OCI-M1 (cell line): ENCODE measurements around the gene ATF3.
A peak's percentile ranks its signal among the peaks of the same experiment; 100 is the strongest.

Experiments used
- DNase-seq: peaks from one replicate; lab custom pipeline; 2025; lab: John Stamatoyannopoulos, UW

The ATF3 gene

DNA sequence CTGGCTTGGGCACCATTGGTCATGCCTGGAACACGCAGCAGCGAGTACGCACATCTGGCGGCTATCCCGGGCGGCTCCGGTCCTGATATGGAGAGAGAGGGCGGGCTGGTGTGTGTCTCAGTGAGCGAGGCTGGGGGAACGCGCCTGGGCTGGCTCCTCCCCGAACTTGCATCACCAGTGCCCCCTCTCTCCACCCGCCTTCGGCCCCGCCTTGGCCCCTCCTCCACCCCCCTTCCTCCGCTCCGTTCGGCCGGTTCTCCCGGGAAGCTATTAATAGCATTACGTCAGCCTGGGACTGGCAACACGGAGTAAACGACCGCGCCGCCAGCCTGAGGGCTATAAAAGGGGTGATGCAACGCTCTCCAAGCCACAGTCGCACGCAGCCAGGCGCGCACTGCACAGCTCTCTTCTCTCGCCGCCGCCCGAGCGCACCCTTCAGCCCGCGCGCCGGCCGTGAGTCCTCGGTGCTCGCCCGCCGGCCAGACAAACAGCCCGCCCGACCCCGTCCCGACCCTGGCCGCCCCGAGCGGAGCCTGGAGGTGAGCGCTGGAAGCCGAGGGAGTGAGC is at the start of gene ATF3:
Gene ATF3 (plus strand): TSS at position 370 of the 567 bp plus-strand sequence. CDS start 6,261 bp downstream, outside the sequence.
- DNase-seq: peak; percentile 99

DNA sequence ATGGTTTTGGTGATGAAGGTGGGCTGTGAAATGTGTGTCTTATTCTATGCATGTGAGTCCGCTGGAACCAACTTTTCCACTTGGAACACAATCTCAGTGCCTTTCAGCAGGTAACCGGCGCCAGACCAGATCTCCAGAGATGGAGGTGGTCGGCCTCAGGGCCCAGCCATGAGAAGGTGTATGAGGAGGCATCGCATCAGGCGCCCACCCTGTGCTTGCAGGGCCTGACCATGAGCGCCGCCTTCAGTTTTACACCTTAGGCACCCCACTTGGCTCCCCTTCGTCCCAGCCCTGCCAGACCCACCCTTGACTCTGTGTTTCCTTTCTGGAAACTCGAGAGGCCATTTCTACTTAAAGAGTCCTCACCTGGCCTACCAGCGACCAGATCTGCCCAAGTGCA is 48.6 kb upstream of the ATF3 start:
- no peak for DNase-seq

- DNase-seq: no peak
These were observed 47.6 kb upstream of the ATF3 start for GRCh38 chr1:212560933-212561460.

DNA sequence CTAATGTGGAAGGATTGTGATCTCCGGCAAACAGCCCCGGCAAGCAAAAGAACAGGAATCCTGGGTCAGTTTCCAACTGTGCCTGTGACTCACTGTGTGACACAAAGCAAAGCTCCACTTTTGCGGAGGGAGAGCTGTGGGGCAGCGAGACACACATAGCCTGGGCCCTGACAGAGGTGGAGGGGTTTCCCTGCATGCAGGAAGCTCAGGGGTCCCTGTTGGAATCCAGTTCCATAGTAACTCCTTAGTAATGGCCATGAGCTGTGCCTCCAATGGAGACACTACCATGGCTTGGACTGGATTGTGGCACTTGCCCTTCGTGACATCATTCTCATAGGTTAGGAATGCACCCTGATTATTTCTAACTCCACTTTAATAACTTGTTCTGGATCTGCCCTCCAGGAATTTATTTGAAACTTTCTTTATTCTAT is 47.0 kb upstream of the ATF3 start:
- no peak for DNase-seq

DNA sequence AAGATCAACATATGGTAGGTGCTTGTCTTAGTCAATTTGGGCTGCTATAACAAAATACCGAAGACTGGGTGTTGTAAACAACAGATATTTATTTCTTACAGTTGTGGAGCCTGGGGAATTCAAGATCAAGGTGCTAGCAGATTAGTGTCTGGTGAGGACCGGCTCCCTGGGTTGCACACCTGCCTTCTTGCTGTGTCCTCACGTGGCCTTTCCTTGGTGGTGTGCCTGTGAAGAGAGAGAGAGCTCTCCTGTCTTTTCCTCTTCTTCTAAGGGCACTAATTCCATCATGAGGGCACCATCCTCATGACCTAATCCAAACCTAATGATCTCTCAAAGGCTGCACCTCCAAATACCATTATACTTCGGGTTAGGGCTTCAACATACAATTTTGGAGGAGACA is 45.8 kb upstream of the ATF3 start:
- DNase-seq: no peak

DNA sequence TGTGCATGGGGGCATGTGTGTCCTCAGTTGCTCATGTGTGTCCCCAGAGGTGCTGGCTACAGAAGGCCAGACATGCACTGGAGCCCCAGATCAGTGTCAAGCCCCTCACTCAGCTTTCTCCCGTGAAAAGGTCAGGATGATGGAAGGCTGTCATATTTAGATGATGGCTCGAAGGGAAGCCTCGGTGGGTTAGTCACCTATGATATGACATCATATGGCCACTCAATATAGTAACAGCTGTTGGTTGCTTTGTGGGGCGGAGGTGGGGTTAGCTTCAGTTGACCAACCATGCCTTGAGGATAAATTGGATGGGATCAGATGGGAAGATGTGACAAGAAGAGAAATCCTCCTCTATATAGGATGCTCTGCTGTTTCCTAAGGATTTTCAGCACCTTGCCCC is 43.5 kb upstream of the ATF3 start:
- no peak for DNase-seq

- DNase-seq: no peak
These were observed 42.8 kb upstream of the ATF3 start for GRCh38 chr1:212565571-212566305.

DNA sequence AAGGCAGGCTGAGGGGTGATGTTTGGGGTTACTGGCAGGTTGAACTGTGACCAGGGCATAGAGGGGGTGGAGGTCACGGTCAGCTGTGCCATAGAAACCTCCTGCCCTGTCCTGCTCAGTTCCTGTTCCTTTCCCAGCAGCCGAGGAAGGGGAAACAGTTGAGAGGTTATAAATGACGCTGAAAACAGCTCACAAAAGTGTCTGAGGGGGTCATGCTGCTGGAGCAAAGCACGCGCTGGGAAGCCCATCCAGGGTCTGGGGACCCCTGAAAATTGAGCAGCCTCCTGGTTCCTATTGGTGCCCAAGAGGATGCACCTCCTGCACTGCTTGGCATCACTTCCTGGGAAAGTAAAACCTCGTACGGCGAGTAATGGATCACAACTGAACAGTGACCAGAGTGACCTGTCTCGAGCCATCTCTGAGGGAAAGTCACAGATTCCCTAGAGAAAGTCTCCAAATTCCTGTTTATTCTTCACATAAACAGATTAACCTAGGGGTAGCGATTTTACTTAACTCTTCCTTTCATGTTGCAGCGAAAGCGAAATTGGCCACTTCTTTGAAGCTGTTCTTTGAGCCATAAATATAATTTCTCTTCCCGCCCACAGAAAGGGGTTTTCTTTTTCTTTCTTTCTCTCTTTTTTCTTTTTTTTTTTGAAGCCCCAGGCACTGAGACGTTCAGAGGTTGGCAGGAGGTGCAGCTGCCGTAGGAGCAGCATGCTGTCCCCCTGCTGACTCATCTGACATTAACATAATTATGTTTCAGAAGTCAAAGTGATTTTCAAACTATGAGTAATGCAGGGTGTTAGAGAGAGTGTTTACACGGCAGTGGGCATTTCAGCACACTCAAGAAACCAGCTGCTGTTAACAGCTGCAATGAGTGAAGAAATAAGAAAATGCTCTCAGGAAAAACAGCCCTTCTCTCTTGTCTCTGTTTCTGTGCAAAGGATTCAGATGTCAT is 41.8 kb upstream of the ATF3 start:
- DNase-seq: peak; percentile 78

DNA sequence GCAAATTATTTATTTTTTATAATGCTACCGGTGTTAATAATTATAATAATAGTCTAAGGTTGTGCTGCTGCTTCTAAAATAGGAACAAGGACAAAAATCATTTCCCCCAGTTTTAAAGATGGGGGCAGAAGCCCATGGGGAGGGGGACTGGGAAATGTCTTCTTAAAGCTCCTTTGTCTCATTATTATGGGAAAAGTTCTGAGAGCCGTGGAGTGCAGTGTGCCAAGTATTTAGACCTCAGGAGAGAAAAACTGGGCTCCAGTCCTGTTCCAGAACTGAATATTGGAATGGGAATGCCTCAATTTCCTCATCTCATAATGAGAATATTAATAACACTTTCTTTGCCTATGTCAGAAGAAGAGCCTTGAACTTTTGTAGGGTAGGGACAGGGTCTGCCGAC is 40.9 kb upstream of the ATF3 start:
- DNase-seq: no peak

- DNase-seq: no peak
These were observed 39.5 kb upstream of the ATF3 start for GRCh38 chr1:212568978-212569537.

- no peak for DNase-seq
These were observed 33.8 kb upstream of the ATF3 start for GRCh38 chr1:212574732-212575131.

DNA sequence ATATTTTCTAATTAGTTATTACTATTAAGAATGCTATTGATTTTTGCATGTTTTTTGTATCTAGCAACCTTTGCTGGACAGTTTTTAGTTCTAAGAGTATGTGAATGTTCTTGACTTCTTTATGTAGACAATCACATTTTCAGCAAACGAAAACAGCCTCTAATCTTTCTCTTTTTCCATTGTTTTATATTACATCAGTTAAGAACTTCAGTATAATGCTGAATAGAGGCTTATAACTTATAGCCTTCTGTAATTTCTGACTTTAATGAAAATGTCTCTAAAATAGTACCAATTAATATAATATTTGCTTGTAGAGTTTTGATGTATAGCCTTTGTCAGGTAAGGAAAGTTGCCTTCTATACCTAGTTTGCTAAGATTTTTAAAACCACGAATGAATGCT is 33.2 kb upstream of the ATF3 start:
- DNase-seq: no peak

- peak; percentile 17 for DNase-seq
These were observed 30.5 kb upstream of the ATF3 start for GRCh38 chr1:212578041-212578440.

DNA sequence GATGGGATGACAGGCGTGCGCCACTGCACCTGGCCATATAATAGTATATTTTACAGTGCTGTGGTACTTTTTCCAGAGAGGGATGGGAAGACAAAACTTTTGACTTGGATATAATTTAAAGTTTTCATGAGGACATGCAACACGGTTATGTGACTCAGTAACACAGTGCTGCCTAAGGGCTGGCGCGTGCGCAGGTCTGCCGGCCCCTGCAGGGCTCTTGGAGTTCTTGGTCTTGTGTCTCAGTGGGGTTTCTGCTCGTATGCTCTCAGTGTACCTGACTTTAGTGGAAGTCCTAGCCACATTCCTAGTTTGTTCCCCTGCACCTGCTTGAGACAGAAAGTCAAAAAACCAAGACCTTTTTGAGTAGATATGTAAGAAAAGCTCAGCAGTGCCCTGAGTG is 27.5 kb upstream of the ATF3 start:
- no peak for DNase-seq

- no peak for DNase-seq
These were observed 26.3 kb upstream of the ATF3 start for GRCh38 chr1:212582291-212582690.

GRCh38 chr1:212582808-212583615 is 25.5 kb upstream of the ATF3 start:
- no peak for DNase-seq

DNA sequence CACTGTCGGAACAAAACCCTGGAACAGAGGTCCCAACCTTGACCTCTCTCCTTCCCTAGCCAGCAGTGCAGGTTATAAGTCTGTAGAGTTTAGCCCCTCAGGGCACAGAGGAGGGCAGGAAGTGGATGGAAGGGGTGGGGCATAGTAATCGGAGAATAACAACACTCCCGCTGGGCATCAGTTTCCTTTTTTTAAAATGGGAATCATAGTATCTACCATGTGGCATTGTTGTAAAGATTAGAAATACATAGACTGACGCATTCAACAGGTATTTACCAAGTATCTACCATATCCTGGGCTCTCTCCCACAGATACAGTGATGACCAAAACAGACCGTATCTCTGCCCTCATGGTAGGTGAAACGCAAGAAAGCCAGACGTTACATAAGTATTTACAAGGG is 24.9 kb upstream of the ATF3 start:
- no peak for DNase-seq

DNA sequence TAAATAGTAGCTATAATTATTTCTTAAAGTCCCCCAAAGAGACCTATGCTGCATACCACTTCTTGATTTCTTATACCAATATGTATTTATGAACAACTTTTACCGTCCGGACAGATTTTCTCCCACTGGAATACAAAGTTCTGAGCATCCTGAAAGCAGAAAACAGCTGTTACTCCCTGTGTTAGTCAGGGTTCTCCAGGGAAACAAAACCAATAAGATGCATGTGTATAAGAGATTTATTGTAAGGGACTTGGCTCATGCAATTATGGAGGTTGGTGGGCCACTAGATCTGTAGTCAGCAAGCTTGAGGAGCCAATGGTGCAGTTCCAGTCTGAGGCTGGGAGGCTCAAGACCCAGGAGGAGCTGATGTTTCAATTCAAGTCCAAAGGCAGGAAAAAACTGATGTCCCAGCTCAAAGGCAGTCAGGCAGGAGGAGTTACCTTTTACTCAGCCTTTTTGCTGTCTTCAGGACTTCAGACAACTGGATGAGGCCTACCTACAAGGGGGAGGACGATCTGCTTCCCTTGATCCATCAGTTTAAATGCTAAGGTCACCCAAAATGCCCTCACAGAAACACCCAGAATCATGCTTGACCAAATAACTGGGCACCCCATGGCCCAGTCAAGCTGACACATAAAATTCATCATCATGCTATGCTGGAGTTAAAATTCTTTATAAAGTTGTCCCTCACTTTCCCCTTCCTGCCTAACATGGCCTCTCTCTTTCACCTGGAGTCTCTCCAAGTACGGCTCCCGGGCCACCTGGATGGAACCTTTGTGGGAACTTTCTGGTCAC is 24.3 kb upstream of the ATF3 start:
- no peak for DNase-seq

- no peak for DNase-seq
These were observed 23.4 kb upstream of the ATF3 start for GRCh38 chr1:212585210-212585609.

- no peak for DNase-seq
These were observed 22.1 kb upstream of the ATF3 start for GRCh38 chr1:212586206-212587015.
